Measurements from ENCODE around the gene CDH5. TPM values are rescaled to one million over a fixed set of nuclear protein-coding genes. Genes with fewer than 3 reads are reported as not detected.

The CDH5 gene
- total RNA-seq, 1 experiment from 2014 or later, result not detected

GRCh38 chr16:66363211-66363777 is 3.2 kb upstream of the CDH5 start:
- CTCF ChIA-PET, result interaction anchor here (0.9 to 1.6 kb wide), 3 partner anchors 13 to 19 kb away, joined by 3 to 7 read pairs (median 3); no protein-coding TSS in a partner anchor
- H3K4me3 Mint-ChIP-seq (ENCODE audit: unreplicated experiment), result no peak overlapping the region
- H3K9me3 Mint-ChIP-seq (ENCODE audit: unreplicated experiment), result no peaks in the 10 kb centered on the region
- TF ChIP-seq, protein P1, sequence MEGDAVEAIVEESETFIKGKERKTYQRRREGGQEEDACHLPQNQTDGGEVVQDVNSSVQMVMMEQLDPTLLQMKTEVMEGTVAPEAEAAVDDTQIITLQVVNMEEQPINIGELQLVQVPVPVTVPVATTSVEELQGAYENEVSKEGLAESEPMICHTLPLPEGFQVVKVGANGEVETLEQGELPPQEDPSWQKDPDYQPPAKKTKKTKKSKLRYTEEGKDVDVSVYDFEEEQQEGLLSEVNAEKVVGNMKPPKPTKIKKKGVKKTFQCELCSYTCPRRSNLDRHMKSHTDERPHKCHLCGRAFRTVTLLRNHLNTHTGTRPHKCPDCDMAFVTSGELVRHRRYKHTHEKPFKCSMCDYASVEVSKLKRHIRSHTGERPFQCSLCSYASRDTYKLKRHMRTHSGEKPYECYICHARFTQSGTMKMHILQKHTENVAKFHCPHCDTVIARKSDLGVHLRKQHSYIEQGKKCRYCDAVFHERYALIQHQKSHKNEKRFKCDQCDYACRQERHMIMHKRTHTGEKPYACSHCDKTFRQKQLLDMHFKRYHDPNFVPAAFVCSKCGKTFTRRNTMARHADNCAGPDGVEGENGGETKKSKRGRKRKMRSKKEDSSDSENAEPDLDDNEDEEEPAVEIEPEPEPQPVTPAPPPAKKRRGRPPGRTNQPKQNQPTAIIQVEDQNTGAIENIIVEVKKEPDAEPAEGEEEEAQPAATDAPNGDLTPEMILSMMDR (IDR thresholded peaks at IDR 0.05; ENCODE audit: unreplicated experiment), result no peak
- DNase-seq (ENCODE audit: unreplicated experiment), result no peak
- H3K27ac Mint-ChIP-seq (ENCODE audit: low read depth, unreplicated experiment), result no peak overlapping the region
- POLR2A ChIA-PET, result no interaction called here
- peaks cover 17% of the 10 kb centered on the region for H3K4me1 Mint-ChIP-seq (ENCODE audit: insufficient read depth, unreplicated experiment)
- H3K27me3 Mint-ChIP-seq (ENCODE audit: insufficient read depth, unreplicated experiment), result peaks cover 43% of the 10 kb centered on the region
- no peaks in the 10 kb centered on the region for H3K36me3 Mint-ChIP-seq (ENCODE audit: insufficient read depth, unreplicated experiment)
- intact Hi-C loops (cut with micrococcal nuclease), result no loop called here
- no TSS peak for BruUV-seq (replicated peaks)

GRCh38 chr16:66364117-66364958 is 2.2 kb upstream of the CDH5 start:
- no peak overlapping the region for H3K4me3 Mint-ChIP-seq (ENCODE audit: unreplicated experiment)
- no TSS peak for BruUV-seq (replicated peaks)
- POLR2A ChIA-PET, result no interaction called here

DNA sequence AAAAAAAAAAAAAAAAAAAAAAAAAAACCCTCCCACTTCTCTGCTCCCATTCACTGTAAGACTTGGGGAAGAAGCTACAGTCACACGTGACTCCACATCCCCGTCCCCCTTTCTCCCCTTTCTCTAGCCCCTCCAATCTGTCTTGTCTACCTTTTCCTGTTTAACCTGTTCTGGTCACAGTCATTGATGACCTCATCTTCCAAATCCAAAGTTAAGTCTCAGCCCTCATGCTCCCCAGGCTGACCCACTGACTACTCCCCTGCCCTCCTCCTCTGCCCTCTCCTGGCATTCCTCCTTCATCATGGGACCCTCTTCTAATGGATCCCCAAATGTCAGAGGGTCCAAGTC is 1.6 kb upstream of the CDH5 start:
- H3K36me3 Mint-ChIP-seq (ENCODE audit: insufficient read depth, unreplicated experiment), result no peaks in the 10 kb centered on the region
- H3K27ac Mint-ChIP-seq (ENCODE audit: low read depth, unreplicated experiment), result no peak overlapping the region
- no TSS peak for BruUV-seq (replicated peaks)
- intact Hi-C loops (cut with micrococcal nuclease), result no loop called here
- TF ChIP-seq, protein P1 (IDR thresholded peaks at IDR 0.05; ENCODE audit: unreplicated experiment), result no peak
- H3K27me3 Mint-ChIP-seq (ENCODE audit: insufficient read depth, unreplicated experiment), result peaks cover 43% of the 10 kb centered on the region
- ChIA-PET CTCF (interaction anchor here (0.7 to 7.8 kb wide), 3 partner anchors 8 to 614 kb away, joined by 4 to 91 read pairs (median 9); no protein-coding TSS in a partner anchor), POLR2A (no interaction called here)
- no peaks in the 10 kb centered on the region for H3K9me3 Mint-ChIP-seq (ENCODE audit: unreplicated experiment)
- H3K4me1 Mint-ChIP-seq (ENCODE audit: insufficient read depth, unreplicated experiment), result peaks cover 7% of the 10 kb centered on the region
- no peak overlapping the region for H3K4me3 Mint-ChIP-seq (ENCODE audit: unreplicated experiment)
- no peak for DNase-seq (ENCODE audit: unreplicated experiment)

More at GRCh38 chr16:66364117-66364958, 2.2 kb upstream of the CDH5 start:
- Mint-ChIP-seq H3K36me3 (ENCODE audit: insufficient read depth, unreplicated experiment) (no peaks in the 10 kb centered on the region), H3K9me3 (ENCODE audit: unreplicated experiment) (no peaks in the 10 kb centered on the region), H3K27me3 (ENCODE audit: insufficient read depth, unreplicated experiment) (peaks cover 43% of the 10 kb centered on the region), H3K27ac (ENCODE audit: low read depth, unreplicated experiment) (no peak overlapping the region), H3K4me1 (ENCODE audit: insufficient read depth, unreplicated experiment) (peaks cover 12% of the 10 kb centered on the region)
- TF ChIP-seq, protein P1 (IDR thresholded peaks at IDR 0.05; ENCODE audit: unreplicated experiment), result no peak
- CTCF ChIA-PET, result interaction anchor here (0.7 to 7.8 kb wide), 5 partner anchors 7 to 614 kb away, joined by 3 to 91 read pairs (median 7); no protein-coding TSS in a partner anchor
- DNase-seq (ENCODE audit: unreplicated experiment), result no peak
- intact Hi-C loops (cut with micrococcal nuclease), result no loop called here

GRCh38 chr16:66365651-66366050 is 840 bp upstream of the CDH5 start:
- ChIA-PET CTCF (interaction anchor here (0.6 to 7.8 kb wide), 5 partner anchors 9 to 94 kb away, joined by 3 to 91 read pairs (median 6); no protein-coding TSS in a partner anchor), POLR2A (no interaction called here)
- TF ChIP-seq, protein P1 (IDR thresholded peaks at IDR 0.05; ENCODE audit: unreplicated experiment), result no peak
- Mint-ChIP-seq H3K36me3 (ENCODE audit: insufficient read depth, unreplicated experiment) (no peaks in the 10 kb centered on the region), H3K27ac (ENCODE audit: low read depth, unreplicated experiment) (no peak overlapping the region), H3K4me3 (ENCODE audit: unreplicated experiment) (no peak overlapping the region), H3K4me1 (ENCODE audit: insufficient read depth, unreplicated experiment) (peaks cover 7% of the 10 kb centered on the region), H3K9me3 (ENCODE audit: unreplicated experiment) (no peaks in the 10 kb centered on the region), H3K27me3 (ENCODE audit: insufficient read depth, unreplicated experiment) (peaks cover 43% of the 10 kb centered on the region)
- intact Hi-C loops (cut with micrococcal nuclease), result no loop called here
- peak; percentile 45 for DNase-seq (ENCODE audit: unreplicated experiment)
- no TSS peak for BruUV-seq (replicated peaks)
